ENCODE results near the gene DAZAP2. TPM values are rescaled to one million over a fixed set of nuclear protein-coding genes. Genes with fewer than 3 reads are reported as not detected.
"Not testable (repeated sequence)": the region's sequence is repeated elsewhere in the genome, so short reads cannot be mapped to it uniquely, and the experiment has no call there.

The DAZAP2 gene
- total RNA-seq, 4 donors from 2014 or later: 213 to 277 (median 235) TPM

DNA sequence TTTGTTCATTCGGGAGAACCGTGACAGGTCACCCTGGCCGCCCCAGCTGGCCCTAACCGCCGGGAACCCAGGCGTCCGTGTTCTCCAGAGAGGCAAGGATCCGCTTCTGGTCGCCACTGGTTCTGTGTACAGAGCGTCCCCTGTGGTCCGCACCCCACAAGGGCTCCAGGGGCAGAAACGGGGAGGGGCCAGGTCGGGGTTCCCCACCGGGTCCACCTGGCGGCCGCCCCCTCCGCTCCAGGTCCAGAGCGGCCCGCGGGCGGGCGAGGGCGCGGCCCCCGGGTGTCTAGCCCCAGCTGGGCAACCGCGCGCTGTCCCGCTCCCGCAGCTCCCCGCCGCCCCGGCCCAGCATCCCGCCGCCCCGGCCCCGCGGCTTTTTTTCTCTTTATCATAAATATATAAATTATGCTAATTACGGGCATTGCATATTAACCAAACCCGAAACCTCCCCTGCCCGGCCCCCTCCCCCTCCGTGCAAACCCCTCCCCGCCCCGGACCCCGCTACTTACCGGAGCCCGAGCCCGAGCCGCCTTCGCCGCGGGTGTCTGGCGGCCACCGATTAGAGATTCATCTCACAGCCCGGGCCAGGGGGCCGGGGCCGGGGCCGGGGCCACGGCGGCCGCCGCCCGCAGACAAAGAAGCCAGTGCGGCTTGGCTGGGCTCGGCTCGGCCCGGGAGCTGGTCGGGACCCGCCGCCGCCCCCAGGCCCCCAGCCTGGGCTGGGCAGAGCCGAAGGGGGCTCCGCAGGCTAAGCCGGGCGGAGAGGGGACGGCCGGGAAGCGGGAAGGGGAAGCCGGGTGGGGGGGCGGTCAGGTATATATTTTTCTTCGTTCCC lies 21.3 kb upstream of the DAZAP2 start:
- ATAC-seq (ENCODE audit: low FRiP score): peak; percentile 80
- TF ChIP-seq, protein P1, sequence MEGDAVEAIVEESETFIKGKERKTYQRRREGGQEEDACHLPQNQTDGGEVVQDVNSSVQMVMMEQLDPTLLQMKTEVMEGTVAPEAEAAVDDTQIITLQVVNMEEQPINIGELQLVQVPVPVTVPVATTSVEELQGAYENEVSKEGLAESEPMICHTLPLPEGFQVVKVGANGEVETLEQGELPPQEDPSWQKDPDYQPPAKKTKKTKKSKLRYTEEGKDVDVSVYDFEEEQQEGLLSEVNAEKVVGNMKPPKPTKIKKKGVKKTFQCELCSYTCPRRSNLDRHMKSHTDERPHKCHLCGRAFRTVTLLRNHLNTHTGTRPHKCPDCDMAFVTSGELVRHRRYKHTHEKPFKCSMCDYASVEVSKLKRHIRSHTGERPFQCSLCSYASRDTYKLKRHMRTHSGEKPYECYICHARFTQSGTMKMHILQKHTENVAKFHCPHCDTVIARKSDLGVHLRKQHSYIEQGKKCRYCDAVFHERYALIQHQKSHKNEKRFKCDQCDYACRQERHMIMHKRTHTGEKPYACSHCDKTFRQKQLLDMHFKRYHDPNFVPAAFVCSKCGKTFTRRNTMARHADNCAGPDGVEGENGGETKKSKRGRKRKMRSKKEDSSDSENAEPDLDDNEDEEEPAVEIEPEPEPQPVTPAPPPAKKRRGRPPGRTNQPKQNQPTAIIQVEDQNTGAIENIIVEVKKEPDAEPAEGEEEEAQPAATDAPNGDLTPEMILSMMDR (IDR thresholded peaks at IDR 0.05): no peak
- DNase-seq (ENCODE audit: low spot score): no peak

DNA sequence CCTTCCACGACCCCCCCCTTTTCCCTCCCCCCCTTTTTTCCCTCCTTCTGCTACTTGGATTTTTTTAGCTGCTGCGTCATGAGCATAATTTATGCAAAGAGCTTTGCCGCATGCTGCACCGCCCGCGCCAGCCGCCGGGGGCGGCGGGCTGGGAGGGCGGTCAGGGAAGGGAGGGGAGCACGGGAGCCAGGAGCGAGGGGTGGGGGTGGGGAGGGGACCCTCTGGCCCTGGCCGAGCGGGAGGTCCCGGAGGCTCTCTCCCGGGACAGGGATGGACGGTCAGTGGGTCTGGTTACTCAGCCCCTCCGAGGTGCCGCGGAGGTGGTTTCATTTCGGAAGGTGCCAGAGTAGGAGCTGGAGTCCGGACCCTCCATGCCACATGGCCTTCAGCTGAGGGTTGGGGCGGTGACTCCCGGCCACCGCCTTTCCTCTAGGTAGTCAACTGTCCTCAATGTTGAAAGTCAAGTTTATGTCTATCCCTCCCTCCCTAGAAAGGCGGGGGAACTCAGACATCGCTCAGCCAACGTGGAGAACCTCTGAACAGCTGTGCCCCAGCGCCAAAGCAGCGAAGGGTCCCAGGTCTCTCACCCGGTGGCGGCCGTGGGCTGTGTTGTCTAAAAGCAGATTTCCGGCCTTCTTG lies 20.5 kb upstream of the DAZAP2 start, which contains the start of gene POU6F1:
Gene POU6F1, minus strand, starts transcription at position 95 of the 639 bp plus-strand sequence. CDS start 11,226 bp downstream, outside the sequence.
- peak; percentile 93 for ATAC-seq (ENCODE audit: low FRiP score)
- DNase-seq (ENCODE audit: low spot score): no peak
- TF ChIP-seq, protein P1 (IDR thresholded peaks at IDR 0.05): no peak

DNA sequence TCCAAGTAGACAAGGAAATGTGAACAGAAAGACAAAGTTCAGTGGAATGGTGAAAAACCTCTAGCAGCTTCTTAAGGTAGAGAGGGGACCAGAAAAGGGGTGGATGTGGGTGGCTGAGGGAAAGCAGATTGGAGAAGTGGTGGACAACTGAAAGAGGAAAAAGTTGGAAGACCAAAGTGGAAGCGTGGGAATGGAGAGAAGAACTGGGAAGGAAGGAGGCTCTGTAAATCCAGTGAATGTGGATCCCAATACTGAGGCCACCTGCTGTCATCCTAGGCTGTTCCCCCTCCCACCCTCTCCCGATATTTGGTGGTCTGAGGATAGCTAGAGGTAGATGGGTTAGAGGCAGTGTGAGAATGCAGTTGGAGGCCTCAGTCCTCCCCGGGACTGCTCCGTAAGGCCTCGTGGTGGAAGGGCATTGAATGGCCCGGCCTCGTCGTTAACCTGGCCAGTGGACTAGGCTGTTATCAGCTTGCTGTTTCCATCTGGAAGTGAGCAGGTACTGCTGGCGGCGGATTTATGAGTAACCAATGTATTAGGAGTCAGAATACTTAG lies 19.9 kb upstream of the DAZAP2 start:
- ATAC-seq (ENCODE audit: low FRiP score): no peak
- TF ChIP-seq, protein P1 (IDR thresholded peaks at IDR 0.05): no peak
- no peak for DNase-seq (ENCODE audit: low spot score)

DNA sequence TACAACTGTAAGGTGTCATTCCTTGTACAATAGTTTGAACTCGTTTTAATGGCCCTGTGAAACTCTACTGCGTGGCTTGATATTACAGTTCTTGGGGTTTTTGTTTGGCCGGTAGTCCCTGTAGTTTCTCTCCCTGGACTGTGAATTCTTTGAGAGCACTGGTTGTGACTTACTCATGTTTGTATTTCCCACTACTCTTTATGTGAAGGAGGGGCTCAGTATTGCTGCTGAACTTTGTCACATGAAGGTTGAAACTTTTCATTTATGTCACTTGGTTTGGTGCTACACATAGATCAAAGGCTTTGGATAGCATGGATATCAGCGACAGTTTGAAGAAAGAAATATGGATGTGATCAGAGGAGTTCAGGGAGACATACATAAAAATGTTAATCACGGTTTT lies 19.3 kb upstream of the DAZAP2 start:
- ATAC-seq (ENCODE audit: low FRiP score) (no peak), DNase-seq (ENCODE audit: low spot score) (no peak)
- TF ChIP-seq, protein P1 (IDR thresholded peaks at IDR 0.05): no peak

DNA sequence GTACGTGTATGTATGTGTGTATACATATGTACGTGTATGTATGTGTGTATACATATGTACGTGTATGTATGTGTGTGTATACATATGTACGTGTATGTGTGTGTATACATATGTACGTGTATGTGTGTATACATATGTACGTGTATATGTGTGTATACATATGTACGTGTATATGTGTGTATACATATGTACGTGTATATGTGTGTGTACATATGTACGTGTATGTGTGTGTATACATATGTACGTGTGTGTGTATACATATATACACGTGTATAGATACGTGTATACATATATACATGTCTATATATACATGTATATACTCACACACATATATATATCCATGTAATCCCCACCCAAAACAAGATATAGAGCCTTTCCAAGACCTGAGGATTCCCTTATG lies 18.8 kb upstream of the DAZAP2 start:
- DNase-seq (ENCODE audit: low spot score); ATAC-seq (ENCODE audit: low FRiP score): not testable (repeated sequence)

DNA sequence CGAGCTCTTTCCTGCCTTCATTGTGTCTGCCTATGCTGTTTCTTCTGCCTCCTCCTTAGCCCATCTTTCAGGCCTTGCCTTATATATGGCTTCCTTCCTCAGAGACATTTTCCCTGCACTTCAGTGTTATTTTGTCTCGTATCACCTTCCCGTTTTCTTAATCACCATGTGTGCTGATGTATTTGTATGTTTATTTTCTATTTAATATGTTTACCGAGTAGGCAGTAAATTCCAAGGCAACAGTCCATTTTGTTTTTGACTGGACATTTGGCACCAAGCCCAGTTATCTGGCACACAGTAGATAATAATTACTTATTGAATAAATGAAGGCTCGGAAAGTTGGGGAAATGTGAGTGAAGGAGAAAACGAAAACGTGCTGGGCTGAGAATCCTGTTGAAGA lies 16.2 kb upstream of the DAZAP2 start:
- TF ChIP-seq, protein P1 (IDR thresholded peaks at IDR 0.05): no peak
- DNase-seq (ENCODE audit: low spot score) (no peak), ATAC-seq (ENCODE audit: low FRiP score) (no peak)

DNA sequence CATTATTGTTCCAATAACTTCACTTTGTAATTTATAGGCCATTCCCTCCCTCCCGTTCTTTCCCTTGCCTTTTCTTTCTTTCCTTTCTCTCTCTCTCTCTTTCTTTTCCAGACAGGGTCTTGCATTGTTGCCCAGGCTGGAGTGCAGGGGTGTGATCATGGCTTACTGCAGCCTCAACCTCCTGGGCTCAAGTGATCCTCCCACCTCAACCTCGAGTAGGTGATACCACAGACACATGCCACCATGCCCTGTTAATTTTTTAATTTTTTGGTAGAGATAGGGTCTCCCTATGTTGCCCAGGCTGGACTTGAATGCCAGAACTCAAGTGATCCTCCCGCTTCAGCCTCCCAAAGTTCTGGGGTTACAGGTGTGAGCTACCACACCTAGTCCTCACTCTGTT lies 14.0 kb upstream of the DAZAP2 start:
- ATAC-seq (ENCODE audit: low FRiP score) (no peak), DNase-seq (ENCODE audit: low spot score) (no peak)
- TF ChIP-seq, protein P1 (IDR thresholded peaks at IDR 0.05): no peak
